Parathyroid adenoma (tissue), 2 donors: Measurements from ENCODE around the gene USP3.

Experiments
- H2AFZ ChIP-seq: fragments of 300-600 bp; sonication (generic); one replicate; pipeline ENCODE4 v1.7.0; 2017; ENCODE audit warnings: antibody characterized with exemption, mild to moderate bottlenecking
- H3K27ac ChIP-seq: fragments of 300-600 bp; sonication (generic); one replicate; pipeline ENCODE4 v1.7.0; 2017
- H3K27me3 ChIP-seq: fragments of 300-600 bp; sonication (generic); one replicate; pipeline ENCODE4 v1.7.0; 2017; ENCODE audit warnings: low read length; ENCODE audit not compliant: control insufficient read depth, insufficient read depth
- H3K36me3 ChIP-seq: fragments of 300-600 bp; sonication (generic); one replicate; pipeline ENCODE4 v1.7.0; 2017; ENCODE audit warnings: low read length; ENCODE audit not compliant: control insufficient read depth, insufficient read depth
- H3K4me1 ChIP-seq: fragments of 300-600 bp; sonication (generic); one replicate; pipeline ENCODE4 v1.7.0; 2017; ENCODE audit warnings: control low read depth
- H3K4me2 ChIP-seq: fragments of 300-600 bp; sonication (generic); one replicate; pipeline ENCODE4 v1.7.0; 2017; ENCODE audit warnings: low read length
- H3K4me3 ChIP-seq: fragments of 300-600 bp; sonication (generic); one replicate; pipeline ENCODE4 v1.7.0; 2017; ENCODE audit warnings: low read depth, low read length
- H3K79me2 ChIP-seq: fragments of 300-600 bp; sonication (generic); one replicate; pipeline ENCODE4 v1.7.0; 2017; ENCODE audit warnings: control low read depth
- H3K9ac ChIP-seq: fragments of 300-600 bp; sonication (generic); one replicate; pipeline ENCODE4 v1.7.0; 2017; ENCODE audit warnings: mild to moderate bottlenecking
- H3K9me3 ChIP-seq: fragments of 300-600 bp; sonication (generic); one replicate; pipeline ENCODE4 v1.7.0; 2017; ENCODE audit warnings: low read length; ENCODE audit not compliant: control insufficient read depth
- TF ChIP-seq, protein P1 (sequence below): fragments of 300-600 bp; sonication (generic); IDR thresholded peaks from one replicate; pipeline ENCODE4 v1.7.0; 2017; ENCODE audit warnings: antibody characterized with exemption, mild to moderate bottlenecking
- donor health status: primary hyperparathyroidism.

Gene USP3

DNA sequence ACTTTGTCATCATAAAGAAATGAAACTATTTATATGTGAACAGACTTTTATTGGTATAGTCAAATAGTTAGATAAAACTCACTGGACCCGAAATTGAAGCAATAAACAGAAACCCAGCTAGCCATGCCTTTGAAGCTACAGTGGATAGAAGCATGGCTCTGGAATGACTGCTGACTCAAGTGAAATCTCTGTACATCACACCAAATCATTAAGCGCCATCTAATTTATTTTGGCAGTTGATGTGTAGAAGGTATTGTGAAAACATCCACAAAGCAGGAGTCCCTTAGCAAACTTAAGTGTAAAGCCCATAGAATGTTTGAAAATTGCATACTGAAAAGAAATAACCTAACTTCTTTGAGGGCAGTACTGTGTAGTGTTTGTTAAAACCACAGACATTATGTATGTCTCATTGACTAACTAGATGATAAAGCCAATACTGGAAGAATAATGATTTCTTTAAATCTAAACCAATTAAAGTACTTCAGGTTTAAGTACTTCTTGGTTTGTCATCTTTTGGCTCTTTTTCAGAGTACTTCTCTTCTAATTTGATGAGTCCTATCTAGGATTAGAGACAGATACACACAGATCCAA is 50.0 kb downstream of the USP3 start:
- no peaks in the 10 kb centered on the region for H3K4me1 ChIP-seq
- H3K9me3 ChIP-seq = no peaks in the 10 kb centered on the region
- TF ChIP-seq, protein P1, sequence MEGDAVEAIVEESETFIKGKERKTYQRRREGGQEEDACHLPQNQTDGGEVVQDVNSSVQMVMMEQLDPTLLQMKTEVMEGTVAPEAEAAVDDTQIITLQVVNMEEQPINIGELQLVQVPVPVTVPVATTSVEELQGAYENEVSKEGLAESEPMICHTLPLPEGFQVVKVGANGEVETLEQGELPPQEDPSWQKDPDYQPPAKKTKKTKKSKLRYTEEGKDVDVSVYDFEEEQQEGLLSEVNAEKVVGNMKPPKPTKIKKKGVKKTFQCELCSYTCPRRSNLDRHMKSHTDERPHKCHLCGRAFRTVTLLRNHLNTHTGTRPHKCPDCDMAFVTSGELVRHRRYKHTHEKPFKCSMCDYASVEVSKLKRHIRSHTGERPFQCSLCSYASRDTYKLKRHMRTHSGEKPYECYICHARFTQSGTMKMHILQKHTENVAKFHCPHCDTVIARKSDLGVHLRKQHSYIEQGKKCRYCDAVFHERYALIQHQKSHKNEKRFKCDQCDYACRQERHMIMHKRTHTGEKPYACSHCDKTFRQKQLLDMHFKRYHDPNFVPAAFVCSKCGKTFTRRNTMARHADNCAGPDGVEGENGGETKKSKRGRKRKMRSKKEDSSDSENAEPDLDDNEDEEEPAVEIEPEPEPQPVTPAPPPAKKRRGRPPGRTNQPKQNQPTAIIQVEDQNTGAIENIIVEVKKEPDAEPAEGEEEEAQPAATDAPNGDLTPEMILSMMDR = no peak
- no peak overlapping the region for H3K4me2 ChIP-seq
- H3K36me3 ChIP-seq = no peaks in the 10 kb centered on the region
- H3K27ac ChIP-seq = no peak overlapping the region
- H3K9ac ChIP-seq = no peak overlapping the region
- no peaks in the 10 kb centered on the region for H3K27me3 ChIP-seq
- H3K4me3 ChIP-seq = no peak overlapping the region
- no peak overlapping the region for H2AFZ ChIP-seq
- H3K79me2 ChIP-seq = no peaks in the 10 kb centered on the region

DNA sequence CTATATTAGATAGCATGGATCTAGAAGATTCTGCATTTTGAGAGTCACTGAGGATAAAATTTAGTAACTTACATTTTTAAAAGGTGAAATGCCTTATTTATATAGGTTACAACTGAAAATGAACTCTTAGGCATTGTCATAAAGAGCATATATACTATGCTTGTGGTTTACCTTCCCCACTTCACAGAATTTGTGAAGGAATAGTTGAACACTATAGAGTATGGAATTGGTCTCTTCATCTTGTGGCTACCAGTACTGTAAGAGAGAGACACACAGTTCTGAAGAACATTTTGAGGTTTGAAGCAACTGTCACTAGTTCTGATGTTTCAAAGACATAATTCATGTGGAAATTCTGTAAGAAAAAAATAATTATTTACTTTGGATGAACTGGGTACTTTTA is 51.1 kb downstream of the USP3 start:
- Histone ChIP-seq H3K27ac (no peak overlapping the region), H3K9ac (no peak overlapping the region), H3K4me1 (no peaks in the 10 kb centered on the region), H3K27me3 (no peaks in the 10 kb centered on the region), H3K79me2 (no peaks in the 10 kb centered on the region), H3K4me2 (no peak overlapping the region), H3K9me3 (no peaks in the 10 kb centered on the region), H3K36me3 (no peaks in the 10 kb centered on the region), H2AFZ (no peak overlapping the region), H3K4me3 (no peak overlapping the region)
- TF ChIP-seq, protein P1 = no peak

DNA sequence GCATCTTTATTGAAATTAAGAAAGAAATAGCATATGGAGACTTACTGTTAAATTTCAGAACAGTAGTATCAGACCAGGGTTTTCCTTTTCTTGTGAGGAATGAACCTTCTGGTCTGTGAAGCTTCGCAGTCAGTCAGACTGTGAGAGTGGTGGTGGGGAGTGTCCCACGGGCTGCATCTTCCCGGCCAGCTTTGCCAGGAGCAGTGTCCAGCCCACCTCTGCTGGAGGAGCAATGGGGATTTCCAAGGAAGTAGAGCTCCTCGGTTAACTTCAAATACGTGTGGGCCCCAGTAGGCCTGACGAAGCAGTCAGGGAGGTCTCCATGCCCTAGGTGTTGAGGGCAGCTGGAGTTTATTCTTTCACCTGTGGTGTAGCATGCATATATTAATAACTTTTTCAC is 51.9 kb downstream of the USP3 start:
- Histone ChIP-seq H3K4me1 (no peaks in the 10 kb centered on the region), H3K9me3 (no peaks in the 10 kb centered on the region), H3K36me3 (no peaks in the 10 kb centered on the region), H3K4me3 (no peak overlapping the region), H3K4me2 (no peak overlapping the region), H3K27me3 (no peaks in the 10 kb centered on the region), H2AFZ (no peak overlapping the region), H3K9ac (no peak overlapping the region), H3K27ac (no peak overlapping the region), H3K79me2 (no peaks in the 10 kb centered on the region)
- TF ChIP-seq, protein P1 = no peak

DNA sequence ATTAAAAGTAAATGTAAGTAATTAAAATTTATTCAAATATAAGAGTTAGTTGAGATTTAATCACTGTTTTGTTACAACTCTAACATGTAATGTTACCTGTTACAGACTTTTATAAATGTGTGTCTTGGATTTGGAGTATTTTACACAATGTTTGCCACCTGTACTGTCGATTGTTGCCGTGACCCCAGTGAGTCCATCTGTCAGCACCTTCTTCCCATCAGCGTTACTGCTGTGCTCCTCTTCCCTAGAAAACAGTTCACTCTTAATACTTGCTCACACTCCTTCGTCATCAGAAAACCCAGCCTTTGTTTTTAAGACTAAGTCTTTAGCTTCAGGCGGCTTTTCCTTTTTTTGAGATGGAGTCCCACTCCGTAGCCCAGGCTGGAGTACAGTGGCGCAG is 52.3 kb downstream of the USP3 start:
- H3K27ac ChIP-seq = no peak overlapping the region
- no peak overlapping the region for H3K4me2 ChIP-seq
- no peak overlapping the region for H3K4me3 ChIP-seq
- no peaks in the 10 kb centered on the region for H3K79me2 ChIP-seq
- TF ChIP-seq, protein P1 = no peak
- no peaks in the 10 kb centered on the region for H3K9me3 ChIP-seq
- H3K4me1 ChIP-seq = no peaks in the 10 kb centered on the region
- no peaks in the 10 kb centered on the region for H3K36me3 ChIP-seq
- H3K27me3 ChIP-seq = no peaks in the 10 kb centered on the region
- H2AFZ ChIP-seq = no peak overlapping the region
- H3K9ac ChIP-seq = no peak overlapping the region

DNA sequence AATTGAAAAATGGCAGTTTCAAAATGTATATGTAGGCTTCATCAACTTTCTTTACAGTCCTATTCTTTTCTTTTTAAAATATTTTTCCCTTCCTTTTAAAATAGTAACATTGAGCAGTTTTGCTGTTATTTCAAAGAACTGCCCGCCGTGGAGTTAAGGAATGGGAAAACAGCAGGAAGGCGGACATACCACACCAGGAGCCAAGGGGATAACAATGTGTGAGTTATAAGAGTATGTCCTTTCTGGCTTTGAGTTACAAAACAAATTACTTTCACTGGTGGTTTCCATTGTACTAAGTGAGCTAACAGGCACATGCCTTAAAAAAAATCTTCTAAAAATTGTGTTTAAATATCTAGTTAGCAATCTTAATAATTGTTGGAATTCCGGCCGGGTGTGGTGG is 55.4 kb downstream of the USP3 start:
- no peaks in the 10 kb centered on the region for H3K27me3 ChIP-seq
- H3K4me1 ChIP-seq = no peaks in the 10 kb centered on the region
- no peak overlapping the region for H3K4me3 ChIP-seq
- H3K27ac ChIP-seq = no peak overlapping the region
- H3K4me2 ChIP-seq = no peak overlapping the region
- no peaks in the 10 kb centered on the region for H3K36me3 ChIP-seq
- TF ChIP-seq, protein P1 = no peak
- no peak overlapping the region for H3K9ac ChIP-seq
- no peaks in the 10 kb centered on the region for H3K79me2 ChIP-seq
- no peaks in the 10 kb centered on the region for H3K9me3 ChIP-seq
- H2AFZ ChIP-seq = no peak overlapping the region
